Neutrophil (primary cell): ENCODE measurements around the gene VWA5B1.
"Not testable (repeated sequence)": the region's sequence is repeated elsewhere in the genome, so short reads cannot be mapped to it uniquely, and the experiment has no call there.

ENCODE experiments used
- H3K27ac ChIP-seq: fragments of 200-600 bp; sonication (generic); 2 replicates; pipeline ENCODE4 v1.5.1; 2016; ENCODE audit warnings: mild to moderate bottlenecking, moderate library complexity
- H3K27me3 ChIP-seq: fragments of 200-600 bp; sonication (generic); 2 replicates; pipeline ENCODE4 v1.6.0; 2016; ENCODE audit warnings: mild to moderate bottlenecking
- H3K36me3 ChIP-seq: fragments of 200-600 bp; sonication (generic); 2 replicates; pipeline ENCODE4 v1.5.1; 2017
- H3K4me1 ChIP-seq, 2 experiments: fragments of 200-600 bp in 1 of 2; sonication (generic) in 1 of 2; 1 replicate in 1 of 2; 2 replicates in 1 of 2; pipeline versions ENCODE4 v1.5.1 to v1.6.1; 2013 to 2016; ENCODE audit warnings: low read depth in 1 of 2, low read length in 1 of 2, mild to moderate bottlenecking in 1 of 2, moderate library complexity in 1 of 2; ENCODE audit not compliant: control insufficient read depth in 1 of 2, insufficient read depth in 1 of 2
- H3K4me3 ChIP-seq, 2 experiments: fragments of 200-600 bp in 1 of 2; sonication (generic) in 1 of 2; 1 replicate in 1 of 2; 2 replicates in 1 of 2; pipeline ENCODE4 v1.5.1; 2013 to 2016; ENCODE audit warnings: low read depth in 1 of 2, low read length in 1 of 2, mild to moderate bottlenecking in 1 of 2, moderate library complexity in 1 of 2
- H3K9me3 ChIP-seq: fragments of 200-600 bp; sonication (generic); 2 replicates; pipeline ENCODE4 v1.5.1; 2016
- CTCF ChIP-seq: fragments of 200-600 bp; sonication (generic); IDR thresholded peaks from 2 replicates; pipeline ENCODE4 v1.5.1; 2016; ENCODE audit warnings: antibody characterized with exemption

VWA5B1 gene

GRCh38 chr1:20281801-20282200 lies 8.9 kb upstream of the VWA5B1 start:
- no peaks in the 10 kb centered on the region for H3K9me3 ChIP-seq
- no peak overlapping the region for H3K4me3 ChIP-seq
- H3K4me1 ChIP-seq, result no peaks in the 10 kb centered on the region
- H3K36me3 ChIP-seq, result no peaks in the 10 kb centered on the region
- no peak for TF ChIP-seq CTCF
- H3K27ac ChIP-seq, result no peak overlapping the region
- peaks cover 42% of the 10 kb centered on the region for H3K27me3 ChIP-seq

- Histone ChIP-seq H3K27me3 (peaks cover 46% of the 10 kb centered on the region), H3K9me3 (no peaks in the 10 kb centered on the region), H3K27ac (no peak overlapping the region), H3K4me1 (no peaks in the 10 kb centered on the region), H3K4me3 (no peak overlapping the region), H3K36me3 (no peaks in the 10 kb centered on the region)
- no peak for TF ChIP-seq CTCF
Measured at GRCh38 chr1:20282533-20282932, 8.1 kb upstream of the VWA5B1 start.

GRCh38 chr1:20284046-20284445 lies 6.6 kb upstream of the VWA5B1 start:
- Histone ChIP-seq H3K9me3 (no peaks in the 10 kb centered on the region), H3K4me3 (no peak overlapping the region), H3K27me3 (peaks cover 44% of the 10 kb centered on the region), H3K36me3 (no peaks in the 10 kb centered on the region), H3K27ac (no peak overlapping the region), H3K4me1 (no peaks in the 10 kb centered on the region)
- no peak for TF ChIP-seq CTCF

- no peak overlapping the region for H3K27ac ChIP-seq
- no peak for TF ChIP-seq CTCF
- no peaks in the 10 kb centered on the region for H3K9me3 ChIP-seq
- no peaks in the 10 kb centered on the region for H3K4me1 ChIP-seq
- H3K36me3 ChIP-seq, result no peaks in the 10 kb centered on the region
- H3K4me3 ChIP-seq, result no peak overlapping the region
- peaks cover 48% of the 10 kb centered on the region for H3K27me3 ChIP-seq
Measured at GRCh38 chr1:20284625-20285024, 6.0 kb upstream of the VWA5B1 start.

GRCh38 chr1:20285510-20285909 lies 5.2 kb upstream of the VWA5B1 start:
- Histone ChIP-seq H3K36me3 (no peaks in the 10 kb centered on the region), H3K4me1 (no peaks in the 10 kb centered on the region), H3K27me3 (peaks cover 57% of the 10 kb centered on the region), H3K27ac (no peak overlapping the region), H3K4me3 (no peak overlapping the region), H3K9me3 (no peaks in the 10 kb centered on the region)
- TF ChIP-seq CTCF, result no peak

- not testable (repeated sequence) for H3K4me1 ChIP-seq, H3K27ac ChIP-seq, H3K9me3 ChIP-seq, H3K4me3 ChIP-seq, H3K36me3 ChIP-seq
- H3K27me3 ChIP-seq, result peaks cover 63% of the 10 kb centered on the region
Measured at GRCh38 chr1:20287696-20288095, 3.0 kb upstream of the VWA5B1 start.
